ENCODE data around the gene LGR6. TPM values are rescaled to one million over a fixed set of nuclear protein-coding genes. Genes with fewer than 3 reads are reported as not detected.

Gene LGR6
- total and polyA plus RNA-seq, 2 of the 4 experiments (the other 2 are of a cell fraction) = not detected

DNA sequence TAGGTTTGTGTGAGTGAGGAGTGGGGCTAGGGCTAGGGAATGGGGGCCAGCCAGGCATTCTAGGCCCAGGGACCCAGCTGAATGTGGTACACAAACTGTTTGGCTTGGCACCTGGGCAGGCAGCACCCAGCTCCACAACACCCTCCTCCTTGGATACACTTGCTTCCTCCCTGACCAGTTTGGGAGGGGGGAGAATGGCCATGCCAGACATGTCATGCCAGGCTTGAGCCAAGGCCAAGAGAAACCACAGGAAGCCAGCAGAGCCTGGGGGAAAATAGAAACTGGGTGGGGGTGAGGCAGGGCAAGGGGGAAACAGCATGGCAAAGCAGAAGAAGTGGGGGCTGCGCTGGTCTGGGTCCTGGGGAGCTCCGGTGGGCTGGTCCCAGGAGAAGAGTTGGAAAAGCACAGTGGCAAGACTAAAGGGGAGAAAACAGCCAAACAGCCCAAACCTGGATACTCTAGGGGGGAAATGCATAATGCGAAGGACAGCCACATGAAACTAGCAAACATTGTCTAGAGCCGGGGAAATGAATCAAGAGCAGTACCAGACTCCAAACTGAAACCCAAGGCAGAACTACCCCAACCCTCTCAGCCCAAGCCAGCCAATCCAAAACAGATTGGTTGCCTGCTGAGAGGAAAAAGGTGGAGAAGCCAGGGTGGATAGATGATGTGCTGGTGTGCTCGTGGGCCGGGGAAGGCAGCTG, 47.9 kb downstream of the LGR6 start:
- no peaks in the 10 kb centered on the region for H3K9me3 ChIP-seq (ENCODE audit: control insufficient read depth, insufficient read depth, low read length)
- H2BK15ac ChIP-seq (ENCODE audit: low read depth, low read length) = no peak overlapping the region
- in situ Hi-C loops (cut with MboI; ENCODE audit: low sequenced_read_pairs) = no loop called here
- H3K9ac ChIP-seq (ENCODE audit: low read depth, low read length) = no peak overlapping the region
- ChIA-PET POLR2A (ENCODE audit: unreplicated experiment) (no interaction called here), CTCF (no interaction called here)
- no peak overlapping the region for H2AK5ac ChIP-seq (ENCODE audit: low read depth, low read length)
- dilution Hi-C loops (cut with HindIII; ENCODE audit: low sequenced_read_pairs, unreplicated experiment) = no loop called here
- peaks cover 5% of the 10 kb centered on the region for H3K9me1 ChIP-seq (ENCODE audit: insufficient read depth, low read length)
- no peak for DNase-seq
- no peak overlapping the region for H2BK120ac ChIP-seq (ENCODE audit: low read depth, low read length)
- H3K27ac ChIP-seq (ENCODE audit: insufficient read depth, low read length) = no peak overlapping the region
- H3K36me3 ChIP-seq (ENCODE audit: control insufficient read depth, insufficient read depth, low read length) = no peaks in the 10 kb centered on the region
- TF ChIP-seq BHLHE40 (IDR thresholded peaks at IDR 0.05; ENCODE audit: low read depth, low read length) (no peak), RCOR1 (IDR thresholded peaks at IDR 0.05; ENCODE audit: insufficient replicate concordance, low read length) (no peak)
- TF ChIP-seq, protein P1, sequence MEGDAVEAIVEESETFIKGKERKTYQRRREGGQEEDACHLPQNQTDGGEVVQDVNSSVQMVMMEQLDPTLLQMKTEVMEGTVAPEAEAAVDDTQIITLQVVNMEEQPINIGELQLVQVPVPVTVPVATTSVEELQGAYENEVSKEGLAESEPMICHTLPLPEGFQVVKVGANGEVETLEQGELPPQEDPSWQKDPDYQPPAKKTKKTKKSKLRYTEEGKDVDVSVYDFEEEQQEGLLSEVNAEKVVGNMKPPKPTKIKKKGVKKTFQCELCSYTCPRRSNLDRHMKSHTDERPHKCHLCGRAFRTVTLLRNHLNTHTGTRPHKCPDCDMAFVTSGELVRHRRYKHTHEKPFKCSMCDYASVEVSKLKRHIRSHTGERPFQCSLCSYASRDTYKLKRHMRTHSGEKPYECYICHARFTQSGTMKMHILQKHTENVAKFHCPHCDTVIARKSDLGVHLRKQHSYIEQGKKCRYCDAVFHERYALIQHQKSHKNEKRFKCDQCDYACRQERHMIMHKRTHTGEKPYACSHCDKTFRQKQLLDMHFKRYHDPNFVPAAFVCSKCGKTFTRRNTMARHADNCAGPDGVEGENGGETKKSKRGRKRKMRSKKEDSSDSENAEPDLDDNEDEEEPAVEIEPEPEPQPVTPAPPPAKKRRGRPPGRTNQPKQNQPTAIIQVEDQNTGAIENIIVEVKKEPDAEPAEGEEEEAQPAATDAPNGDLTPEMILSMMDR (conservative IDR thresholded peaks at IDR 0.05; ENCODE audit: low read depth, low read length) = no peak
- no CpG with 5 or more reads among the region's 6 CpGs for WGBS, 2 experiments (ENCODE audit: extremely low coverage in 2 of 2, insufficient read length in 1 of 2)
- H3K4me3 ChIP-seq (ENCODE audit: insufficient read depth, low read depth, low read length) = no peak overlapping the region
- H2AK9ac ChIP-seq (replicated peaks; ENCODE audit: low read depth, low read length, poor library complexity) = no peak overlapping the region
- no peak overlapping the region for H3K4ac ChIP-seq (ENCODE audit: low read depth, low read length)
- H4K20me1 ChIP-seq (ENCODE audit: insufficient read depth, low read length) = no peaks in the 10 kb centered on the region
- H4K8ac ChIP-seq (ENCODE audit: low read depth in 2 of 2, low read length in 2 of 2) = no peak overlapping the region
- intact Hi-C loops (cut with micrococcal nuclease) = no loop called here
- H3K27me3 ChIP-seq (ENCODE audit: control insufficient read depth, insufficient read depth, low read length) = peaks cover 37% of the 10 kb centered on the region
- no peaks in the 10 kb centered on the region for H3K79me1 ChIP-seq (ENCODE audit: low read depth in 1 of 2, low read length in 2 of 2)
- H4K91ac ChIP-seq (ENCODE audit: insufficient read depth, low read depth, low read length) = no peak overlapping the region
- no peak overlapping the region for H3K23ac ChIP-seq (ENCODE audit: low read depth, low read length)
- H3K56ac ChIP-seq (ENCODE audit: extremely low read depth, insufficient read depth, low read length) = no peak overlapping the region
- H3K18ac ChIP-seq (ENCODE audit: low read depth, low read length) = no peak overlapping the region
- peaks cover 5% of the 10 kb centered on the region for H3K4me1 ChIP-seq (ENCODE audit: control insufficient read depth, insufficient read depth, low read length)
- H2BK5ac ChIP-seq (ENCODE audit: low read depth, low read length, poor library complexity, severe bottlenecking) = no peak overlapping the region
- no TSS peak for BruUV-seq (replicated peaks)
- H2AFZ ChIP-seq (replicated peaks; ENCODE audit: low read length, poor library complexity) = no peak overlapping the region
- no peak overlapping the region for H3K14ac ChIP-seq (replicated peaks; ENCODE audit: low read depth, low read length)
- no peak overlapping the region for H2BK20ac ChIP-seq (ENCODE audit: low read depth, low read length)
- H4K5ac ChIP-seq (ENCODE audit: low read depth, low read length) = no peak overlapping the region
- ATAC-seq (ENCODE audit: low read depth) = no peak
- H3K4me2 ChIP-seq (ENCODE audit: low read depth, low read length) = no peak overlapping the region
